ENCODE data around the gene VWA5A.

The VWA5A gene

DNA sequence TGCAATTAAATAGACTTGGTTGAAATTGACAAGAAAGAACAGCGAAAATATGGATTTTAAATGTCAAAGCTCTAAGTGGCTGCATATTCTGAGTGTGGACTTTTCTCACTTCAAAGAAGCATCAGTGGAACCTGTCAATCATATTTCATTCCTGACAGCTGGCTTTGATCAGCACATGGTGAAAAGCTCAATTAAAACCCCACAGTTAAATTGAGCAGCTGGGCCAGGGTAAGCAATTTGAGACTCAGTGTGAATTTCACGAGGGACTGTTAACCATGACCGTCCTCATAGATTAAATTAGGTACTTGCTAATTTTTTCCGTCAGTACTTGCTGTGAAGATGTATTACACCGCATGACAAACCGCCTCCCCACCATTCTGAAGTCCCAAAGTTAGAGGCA is 56.9 kb downstream of the VWA5A start:
- TF ChIP-seq, protein P1, sequence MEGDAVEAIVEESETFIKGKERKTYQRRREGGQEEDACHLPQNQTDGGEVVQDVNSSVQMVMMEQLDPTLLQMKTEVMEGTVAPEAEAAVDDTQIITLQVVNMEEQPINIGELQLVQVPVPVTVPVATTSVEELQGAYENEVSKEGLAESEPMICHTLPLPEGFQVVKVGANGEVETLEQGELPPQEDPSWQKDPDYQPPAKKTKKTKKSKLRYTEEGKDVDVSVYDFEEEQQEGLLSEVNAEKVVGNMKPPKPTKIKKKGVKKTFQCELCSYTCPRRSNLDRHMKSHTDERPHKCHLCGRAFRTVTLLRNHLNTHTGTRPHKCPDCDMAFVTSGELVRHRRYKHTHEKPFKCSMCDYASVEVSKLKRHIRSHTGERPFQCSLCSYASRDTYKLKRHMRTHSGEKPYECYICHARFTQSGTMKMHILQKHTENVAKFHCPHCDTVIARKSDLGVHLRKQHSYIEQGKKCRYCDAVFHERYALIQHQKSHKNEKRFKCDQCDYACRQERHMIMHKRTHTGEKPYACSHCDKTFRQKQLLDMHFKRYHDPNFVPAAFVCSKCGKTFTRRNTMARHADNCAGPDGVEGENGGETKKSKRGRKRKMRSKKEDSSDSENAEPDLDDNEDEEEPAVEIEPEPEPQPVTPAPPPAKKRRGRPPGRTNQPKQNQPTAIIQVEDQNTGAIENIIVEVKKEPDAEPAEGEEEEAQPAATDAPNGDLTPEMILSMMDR (IDR thresholded peaks at IDR 0.05; ENCODE audit: extremely low read depth, insufficient read depth, missing control alignments): no peak
- no peak for DNase-seq (ENCODE audit: low spot score)
- in situ Hi-C loops (cut with MboI; ENCODE audit: low pct_unique_long_range_greater_than_20kb, low sequenced_read_pairs, unreplicated experiment): no loop called here

DNA sequence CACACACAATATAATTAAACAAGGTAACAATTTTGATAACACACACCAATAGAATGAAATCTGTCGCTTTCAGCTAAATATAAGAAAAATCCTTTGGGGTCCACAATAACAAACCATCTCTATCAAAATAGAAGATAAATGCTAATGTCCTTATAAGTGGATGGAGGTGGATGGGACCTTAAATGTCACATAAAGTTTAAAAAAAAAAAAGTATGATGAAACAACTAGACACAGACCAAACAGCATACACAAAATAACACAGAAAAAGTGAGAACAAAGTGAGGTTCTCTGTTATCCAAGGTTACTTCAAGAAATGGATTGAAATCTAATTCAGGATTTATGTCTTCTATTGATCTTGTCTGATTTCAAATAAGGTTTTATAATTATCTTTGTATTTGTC is 57.3 kb downstream of the VWA5A start:
- no peak for DNase-seq (ENCODE audit: low spot score)
- in situ Hi-C loops (cut with MboI; ENCODE audit: low pct_unique_long_range_greater_than_20kb, low sequenced_read_pairs, unreplicated experiment): no loop called here
- TF ChIP-seq, protein P1 (IDR thresholded peaks at IDR 0.05; ENCODE audit: extremely low read depth, insufficient read depth, missing control alignments): no peak

DNA sequence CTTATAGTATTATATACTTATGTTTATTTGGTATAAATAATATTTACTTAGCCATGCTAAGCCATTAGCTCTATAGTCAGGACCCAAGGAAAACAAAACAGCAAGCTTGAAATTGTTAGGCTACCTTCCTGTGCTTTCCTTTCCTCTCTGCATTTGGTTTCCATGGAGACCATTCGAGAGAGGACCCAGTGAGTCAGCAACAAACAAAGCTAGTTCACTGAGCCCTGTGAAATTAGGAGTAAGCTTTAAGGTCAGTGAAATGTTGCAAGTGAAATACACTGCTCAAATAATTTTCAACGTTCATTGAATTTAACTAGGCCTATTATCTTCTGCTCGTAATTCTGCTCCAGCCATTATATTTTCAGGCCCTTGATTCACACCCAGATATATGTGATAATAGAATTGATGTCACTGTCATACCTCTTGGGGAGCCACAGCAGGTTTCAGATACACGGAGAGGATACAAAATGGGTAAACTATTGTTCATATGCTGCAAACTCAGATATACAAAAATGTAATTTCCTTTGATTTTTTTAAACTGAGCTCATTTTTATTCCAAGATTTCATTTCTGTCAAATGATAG is 58.8 kb downstream of the VWA5A start:
- peak; percentile 17 for DNase-seq (ENCODE audit: low spot score)
- in situ Hi-C loops (cut with MboI; ENCODE audit: low pct_unique_long_range_greater_than_20kb, low sequenced_read_pairs, unreplicated experiment): no loop called here
- TF ChIP-seq, protein P1 (IDR thresholded peaks at IDR 0.05; ENCODE audit: extremely low read depth, insufficient read depth, missing control alignments): no peak

DNA sequence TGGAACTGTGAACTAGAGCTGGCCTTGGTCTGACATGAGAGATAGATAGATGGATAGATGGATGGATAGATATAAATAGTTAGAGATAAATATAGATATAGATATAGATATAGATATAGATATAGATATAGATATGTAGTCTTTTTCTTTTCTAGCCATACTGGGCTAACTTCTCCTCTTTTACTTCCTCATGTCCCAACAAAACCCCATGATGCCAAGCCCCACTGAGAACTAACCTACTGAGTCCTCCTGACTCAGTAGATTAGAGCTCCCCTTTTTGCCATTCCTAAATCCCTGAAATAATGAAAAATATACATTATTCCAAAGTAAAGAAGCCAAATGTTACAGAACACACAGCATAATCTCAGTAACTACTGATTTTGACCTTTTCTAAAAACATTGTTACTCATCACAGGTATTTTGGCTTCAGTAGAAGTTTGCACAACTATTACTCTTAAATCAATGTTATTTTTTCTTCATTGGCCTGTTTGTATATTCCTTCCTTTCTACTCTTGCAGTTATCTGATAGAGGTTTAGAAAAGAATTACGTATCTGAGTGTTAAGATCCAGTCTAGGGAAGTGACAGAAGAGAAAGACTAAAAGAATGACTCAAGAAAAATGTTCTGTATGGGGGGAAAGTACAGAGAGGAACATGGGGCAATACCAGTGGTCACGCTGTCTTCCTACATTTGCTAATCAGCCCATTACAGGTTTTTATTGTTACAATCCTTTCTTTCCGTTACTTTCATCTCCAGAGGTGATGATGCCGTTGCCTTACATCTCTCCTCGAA is 61.9 kb downstream of the VWA5A start:
- TF ChIP-seq, protein P1 (IDR thresholded peaks at IDR 0.05; ENCODE audit: extremely low read depth, insufficient read depth, missing control alignments): no peak

DNA sequence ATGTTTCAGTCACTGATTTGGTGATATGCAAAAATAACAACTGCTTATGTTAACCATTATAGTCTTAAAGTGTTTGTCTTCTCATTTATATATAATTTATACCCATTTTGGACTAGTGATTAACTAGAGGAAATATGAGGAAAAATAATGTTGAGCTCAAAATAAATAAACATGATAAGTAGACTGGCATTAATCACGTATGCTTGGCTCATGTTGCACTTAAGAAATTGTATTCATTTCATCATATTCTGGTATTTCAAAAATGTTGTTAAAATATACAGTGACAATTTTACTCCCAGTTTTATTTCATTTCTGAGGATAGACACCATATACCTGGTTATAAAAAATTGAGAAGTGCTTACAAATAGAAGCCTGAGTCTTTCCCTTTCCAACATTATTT is 64.1 kb downstream of the VWA5A start:
- TF ChIP-seq, protein P1 (IDR thresholded peaks at IDR 0.05; ENCODE audit: extremely low read depth, insufficient read depth, missing control alignments): no peak
- in situ Hi-C loops (cut with MboI; ENCODE audit: low pct_unique_long_range_greater_than_20kb, low sequenced_read_pairs, unreplicated experiment): no loop called here
- DNase-seq (ENCODE audit: low spot score): no peak

More for the DNA sequence above, 61.9 kb downstream of the VWA5A start:
- in situ Hi-C loops (cut with MboI; ENCODE audit: low pct_unique_long_range_greater_than_20kb, low sequenced_read_pairs, unreplicated experiment): no loop called here
- DNase-seq (ENCODE audit: low spot score): no peak

DNA sequence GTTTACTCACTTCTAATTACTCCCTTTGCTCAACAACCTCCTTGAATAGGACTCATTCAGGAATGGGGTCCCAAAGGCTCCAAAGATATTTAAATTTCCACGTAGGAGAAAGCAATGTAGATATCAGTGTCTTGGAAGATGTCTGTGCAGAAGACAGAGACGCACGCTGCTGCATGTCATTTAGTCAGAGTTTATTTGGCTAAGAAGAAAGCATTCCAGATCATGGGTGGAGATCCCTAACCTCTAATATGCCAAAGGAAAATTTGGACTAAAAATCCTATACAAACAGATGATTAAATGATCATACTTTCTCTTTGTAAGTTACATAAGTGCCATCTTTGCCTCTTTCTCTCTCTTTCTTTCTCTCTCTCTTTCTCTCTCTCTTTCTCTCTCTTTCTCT is 67.8 kb downstream of the VWA5A start, which contains the start of gene OR10D3:
TSS of gene OR10D3 (plus strand) at position 278 of the 400 bp plus-strand sequence. CDS start 1,925 bp downstream, outside the sequence.
- in situ Hi-C loops (cut with MboI; ENCODE audit: low pct_unique_long_range_greater_than_20kb, low sequenced_read_pairs, unreplicated experiment): no loop called here
- DNase-seq (ENCODE audit: low spot score): no peak
- TF ChIP-seq, protein P1 (IDR thresholded peaks at IDR 0.05; ENCODE audit: extremely low read depth, insufficient read depth, missing control alignments): no peak
